ENCODE data around the gene SSH2. TPM values are rescaled to one million over a fixed set of nuclear protein-coding genes. Genes with fewer than 3 reads are reported as not detected.
A peak's percentile ranks its signal among the peaks of the same experiment; 100 is the strongest.

SSH2 gene
- total and polyA plus RNA-seq, 2 of the 13 experiments (the other 11 are each of a cell fraction or from before 2014, with no cell fraction given): 6.0 to 6.4 TPM

DNA sequence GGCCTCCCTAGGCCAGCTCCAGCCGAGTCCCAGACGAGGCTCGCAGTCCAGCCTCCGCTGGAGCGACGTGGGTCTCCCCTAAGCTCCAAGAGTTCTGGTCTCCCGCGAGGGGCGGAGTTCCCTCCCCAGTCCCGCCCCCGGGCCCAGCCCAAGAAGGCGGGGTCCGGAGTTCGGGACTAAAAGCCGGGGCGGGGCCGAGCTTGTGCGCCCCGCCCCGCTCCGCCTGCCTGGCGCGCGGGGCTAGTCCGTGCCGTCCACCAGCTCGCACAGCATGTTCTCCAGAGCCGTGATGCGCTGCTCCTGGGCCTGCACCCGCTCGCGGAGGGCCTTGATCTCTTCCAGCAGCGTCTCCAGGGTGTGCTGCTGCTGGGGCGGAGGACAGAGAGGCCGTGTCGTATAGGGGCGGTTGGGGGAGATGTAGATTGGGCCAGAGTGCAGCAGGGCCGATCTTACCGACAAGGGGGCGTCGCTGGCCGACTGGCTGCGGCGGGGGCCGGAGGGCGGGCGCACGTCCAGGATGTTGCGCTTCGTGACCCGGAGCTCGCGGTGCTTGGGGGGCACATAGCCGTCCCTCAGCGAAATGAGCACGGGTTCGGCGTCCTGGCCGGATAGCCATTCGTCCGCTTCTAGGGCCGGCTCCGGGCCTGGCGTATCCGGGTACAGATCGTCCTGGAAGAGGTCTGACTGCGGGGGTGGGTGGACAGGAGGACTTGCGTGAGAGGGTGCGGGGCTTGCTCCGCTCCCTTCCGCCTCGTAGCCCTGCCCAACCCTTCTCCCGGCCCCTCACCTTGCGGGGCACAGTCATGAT lies 314.3 kb downstream of the SSH2 start (continued):
- TF ChIP-seq THYN1 (CRISPR knock-in tag; IDR thresholded peaks at IDR 0.05; ENCODE audit: borderline replicate concordance, low read depth) (no peak), CBX1 (IDR thresholded peaks at IDR 0.05; ENCODE audit: low read depth) (no peak), NFKBIZ (CRISPR knock-in tag; IDR thresholded peaks at IDR 0.05) (no peak), GPN1 (CRISPR knock-in tag; IDR thresholded peaks at IDR 0.05; ENCODE audit: borderline replicate concordance) (no peak), MTF1 (CRISPR knock-in tag; IDR thresholded peaks at IDR 0.05) (no peak), SIX1 (CRISPR knock-in tag; IDR thresholded peaks at IDR 0.05; ENCODE audit: borderline replicate concordance) (no peak), ZNF607 (CRISPR knock-in tag; IDR thresholded peaks at IDR 0.05; ENCODE audit: borderline replicate concordance) (peak; percentile 65; the same call in 1 of the 2 replicates), ZNF567 (CRISPR knock-in tag; IDR thresholded peaks at IDR 0.05; ENCODE audit: borderline replicate concordance) (no peak), SNAI1 (CRISPR knock-in tag; IDR thresholded peaks at IDR 0.05; ENCODE audit: borderline replicate concordance) (no peak), NPAS2 (CRISPR knock-in tag; IDR thresholded peaks at IDR 0.05; ENCODE audit: borderline replicate concordance) (no peak), HNRNPK (IDR thresholded peaks at IDR 0.05; ENCODE audit: low read depth, low read length, poor library complexity, severe bottlenecking) (no peak), CREM (IDR thresholded peaks at IDR 0.05) (no peak), CREM (CRISPR knock-in tag; IDR thresholded peaks at IDR 0.05) (no peak), ARNT (IDR thresholded peaks at IDR 0.05) (no peak), BRD4 (CRISPR knock-in tag; IDR thresholded peaks at IDR 0.05) (no peak), HIVEP1 (CRISPR knock-in tag; IDR thresholded peaks at IDR 0.05) (peak; percentile 64), BORCS8-MEF2B (CRISPR knock-in tag; IDR thresholded peaks at IDR 0.05) (no peak), IRF2 (CRISPR knock-in tag; IDR thresholded peaks at IDR 0.05) (no peak), KLF11 (CRISPR knock-in tag; IDR thresholded peaks at IDR 0.05) (no peak), SOX5 (CRISPR knock-in tag; IDR thresholded peaks at IDR 0.05; ENCODE audit: borderline replicate concordance) (no peak), CAMTA2 (CRISPR knock-in tag; IDR thresholded peaks at IDR 0.05; ENCODE audit: borderline replicate concordance) (0 out of 2 replicates have a peak, but pooled peaks have one; percentile 66), ZFX (CRISPR knock-in tag; IDR thresholded peaks at IDR 0.05; ENCODE audit: low read depth) (peak; percentile 84), MTF2 (CRISPR knock-in tag; IDR thresholded peaks at IDR 0.05; ENCODE audit: borderline replicate concordance) (no peak), CENPT (CRISPR knock-in tag; IDR thresholded peaks at IDR 0.05; ENCODE audit: low read depth) (no peak)
- TF ChIP-seq, protein P1, sequence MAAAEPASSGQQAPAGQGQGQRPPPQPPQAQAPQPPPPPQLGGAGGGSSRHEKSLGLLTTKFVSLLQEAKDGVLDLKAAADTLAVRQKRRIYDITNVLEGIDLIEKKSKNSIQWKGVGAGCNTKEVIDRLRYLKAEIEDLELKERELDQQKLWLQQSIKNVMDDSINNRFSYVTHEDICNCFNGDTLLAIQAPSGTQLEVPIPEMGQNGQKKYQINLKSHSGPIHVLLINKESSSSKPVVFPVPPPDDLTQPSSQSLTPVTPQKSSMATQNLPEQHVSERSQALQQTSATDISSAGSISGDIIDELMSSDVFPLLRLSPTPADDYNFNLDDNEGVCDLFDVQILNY (CRISPR knock-in tag; conservative IDR thresholded peaks at IDR 0.05): no peak
- TF ChIP-seq, protein P2, sequence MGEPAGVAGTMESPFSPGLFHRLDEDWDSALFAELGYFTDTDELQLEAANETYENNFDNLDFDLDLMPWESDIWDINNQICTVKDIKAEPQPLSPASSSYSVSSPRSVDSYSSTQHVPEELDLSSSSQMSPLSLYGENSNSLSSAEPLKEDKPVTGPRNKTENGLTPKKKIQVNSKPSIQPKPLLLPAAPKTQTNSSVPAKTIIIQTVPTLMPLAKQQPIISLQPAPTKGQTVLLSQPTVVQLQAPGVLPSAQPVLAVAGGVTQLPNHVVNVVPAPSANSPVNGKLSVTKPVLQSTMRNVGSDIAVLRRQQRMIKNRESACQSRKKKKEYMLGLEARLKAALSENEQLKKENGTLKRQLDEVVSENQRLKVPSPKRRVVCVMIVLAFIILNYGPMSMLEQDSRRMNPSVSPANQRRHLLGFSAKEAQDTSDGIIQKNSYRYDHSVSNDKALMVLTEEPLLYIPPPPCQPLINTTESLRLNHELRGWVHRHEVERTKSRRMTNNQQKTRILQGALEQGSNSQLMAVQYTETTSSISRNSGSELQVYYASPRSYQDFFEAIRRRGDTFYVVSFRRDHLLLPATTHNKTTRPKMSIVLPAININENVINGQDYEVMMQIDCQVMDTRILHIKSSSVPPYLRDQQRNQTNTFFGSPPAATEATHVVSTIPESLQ (CRISPR knock-in tag; conservative IDR thresholded peaks at IDR 0.05): no peak
- TF ChIP-seq, protein P3, sequence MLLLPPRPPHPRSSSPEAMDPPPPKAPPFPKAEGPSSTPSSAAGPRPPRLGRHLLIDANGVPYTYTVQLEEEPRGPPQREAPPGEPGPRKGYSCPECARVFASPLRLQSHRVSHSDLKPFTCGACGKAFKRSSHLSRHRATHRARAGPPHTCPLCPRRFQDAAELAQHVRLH (CRISPR knock-in tag; IDR thresholded peaks at IDR 0.05; ENCODE audit: borderline replicate concordance, low read depth): no peak
- TF ChIP-seq, protein P4, sequence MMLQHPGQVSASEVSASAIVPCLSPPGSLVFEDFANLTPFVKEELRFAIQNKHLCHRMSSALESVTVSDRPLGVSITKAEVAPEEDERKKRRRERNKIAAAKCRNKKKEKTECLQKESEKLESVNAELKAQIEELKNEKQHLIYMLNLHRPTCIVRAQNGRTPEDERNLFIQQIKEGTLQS (CRISPR knock-in tag; IDR thresholded peaks at IDR 0.05): no peak
- TF ChIP-seq, protein P5, sequence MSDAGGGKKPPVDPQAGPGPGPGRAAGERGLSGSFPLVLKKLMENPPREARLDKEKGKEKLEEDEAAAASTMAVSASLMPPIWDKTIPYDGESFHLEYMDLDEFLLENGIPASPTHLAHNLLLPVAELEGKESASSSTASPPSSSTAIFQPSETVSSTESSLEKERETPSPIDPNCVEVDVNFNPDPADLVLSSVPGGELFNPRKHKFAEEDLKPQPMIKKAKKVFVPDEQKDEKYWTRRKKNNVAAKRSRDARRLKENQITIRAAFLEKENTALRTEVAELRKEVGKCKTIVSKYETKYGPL (CRISPR knock-in tag; IDR thresholded peaks at IDR 0.05): no peak

All from HepG2 (cell line).